ENCODE results near the gene TNIK.

GRCh38 chr3:171328419-171329082, 131.7 kb downstream of the TNIK start:
- no peak for TF ChIP-seq POLR2A (IDR thresholded peaks at IDR 0.05; ENCODE audit: low read depth, low read length)
- no peak for TF ChIP-seq POLR2AphosphoS5 (IDR thresholded peaks at IDR 0.05; ENCODE audit: low read depth, low read length)

All from GM12892 (cell line).